LHCN-M2 (cell line): ENCODE data around the gene AIRE. TPM values are rescaled to one million over a fixed set of nuclear protein-coding genes. Genes with fewer than 3 reads are reported as not detected.
"Not testable (repeated sequence)": the region's sequence is repeated elsewhere in the genome, so short reads cannot be mapped to it uniquely, and the experiment has no call there.

Source experiments
- DNase-seq: peaks from one replicate; pipeline ENCODE4 v3.0.0-alpha.2; 2012; ENCODE audit warnings: low read depth
- total RNA-seq: library from RNA; depleted of rRNA; stranded (reverse); fragments of >200 nt; gene quantifications from 2 replicates; pipeline ENCODE4 v1.2.3, GENCODE V29; 2014

AIRE gene
- total RNA-seq, 1 experiment from 2014 or later = not detected

- DNase-seq = no peak
Observed at GRCh38 chr21:44291078-44291935, 5.6 kb downstream of the AIRE start.

GRCh38 chr21:44291936-44292811, 6.5 kb downstream of the AIRE start:
- no peak for DNase-seq

GRCh38 chr21:44292812-44293195, 7.1 kb downstream of the AIRE start:
- DNase-seq = no peak

- DNase-seq = no peak
Observed at GRCh38 chr21:44293551-44294231, 8.0 kb downstream of the AIRE start.

GRCh38 chr21:44294391-44295162, 8.9 kb downstream of the AIRE start:
- no peak for DNase-seq

- DNase-seq = no peak
Observed at GRCh38 chr21:44295163-44295573, 9.5 kb downstream of the AIRE start.

- DNase-seq = no peak
Observed at GRCh38 chr21:44295646-44296045, 10.0 kb downstream of the AIRE start.

GRCh38 chr21:44296103-44296519, 10.4 kb downstream of the AIRE start:
- DNase-seq = no peak

GRCh38 chr21:44296916-44297315, 11.2 kb downstream of the AIRE start:
- no peak for DNase-seq

GRCh38 chr21:44297525-44298290, 12.0 kb downstream of the AIRE start:
- peak; percentile 66 for DNase-seq

- no peak for DNase-seq
Observed at GRCh38 chr21:44298301-44298700, 12.6 kb downstream of the AIRE start.

- DNase-seq = peak; percentile 20
Observed at GRCh38 chr21:44299085-44299457, 13.4 kb downstream of the AIRE start.

- DNase-seq = peak; percentile 44
Observed at GRCh38 chr21:44299458-44300261, 14.0 kb downstream of the AIRE start, which contains the start of gene PFKL. PFKL (plus strand) TSS chr21:44300053; CDS start chr21:44300106, 53 bp downstream.

GRCh38 chr21:44300262-44300959, 14.7 kb downstream of the AIRE start:
- peak; percentile 41 for DNase-seq

GRCh38 chr21:44301141-44301540, 15.5 kb downstream of the AIRE start:
- DNase-seq = no peak

GRCh38 chr21:44301961-44302406, 16.3 kb downstream of the AIRE start:
- peak; percentile 19 for DNase-seq

GRCh38 chr21:44302573-44303401, 17.1 kb downstream of the AIRE start:
- DNase-seq = not testable (repeated sequence)

GRCh38 chr21:44303490-44303981, 17.9 kb downstream of the AIRE start:
- no peak for DNase-seq
